ENCODE results near the gene SF3A2. TPM values are rescaled to one million over a fixed set of nuclear protein-coding genes. Genes with fewer than 3 reads are reported as not detected.

Gene SF3A2
- total and polyA plus RNA-seq, 2 donors (not counting 1 experiment from before 2014, with no cell fraction given), result 98.2 to 140 TPM

GRCh38 chr19:2240881-2241760 lies 4.5 kb downstream of the SF3A2 start:
- TF ChIP-seq EZH2 (IDR thresholded peaks at IDR 0.05; ENCODE audit: borderline replicate concordance, insufficient read depth, low read depth, low read length, poor library complexity, severe bottlenecking), result no peak
- peaks cover 0 to 60% of the 10 kb centered on the region in 2 experiments for H3K36me3 ChIP-seq (replicated peaks in 1 of 2; ENCODE audit: control extremely low read depth in 1 of 2, control insufficient read depth in 1 of 2, extremely low read depth in 1 of 2, insufficient read depth in 2 of 2, low read length in 1 of 2)
- ChIA-PET CTCF (interaction anchor here (1.6 to 5.2 kb wide), 5 partner anchors 12 to 151 kb away, joined by 4 to 31 read pairs (median 11); no protein-coding TSS in a partner anchor), POLR2A (interaction anchor here (0.6 to 3.0 kb wide), 4 partner anchors 11 to 130 kb away, joined by 3 to 17 read pairs (median 6); no protein-coding TSS in a partner anchor)
- 95% methylated on average over 41 of the region's 41 CpGs for WGBS (ENCODE audit: insufficient coverage)
- DNase-seq (no peak), ATAC-seq (ENCODE audit: low read depth) (no peak)
- H2AFZ ChIP-seq (ENCODE audit: insufficient read depth, low read depth, low read length, poor library complexity, severe bottlenecking), result no peak overlapping the region
- no peak overlapping the region for H3K27ac ChIP-seq (ENCODE audit: low read length in 2 of 2)
- H3K4me3 ChIP-seq (ENCODE audit: control extremely low read depth in 1 of 5, extremely low read depth in 1 of 5, insufficient read depth in 1 of 5, low read depth in 2 of 5, low read length in 4 of 5), result no peak overlapping the region
- peak overlapping the region; percentile 86 for H3K4me2 ChIP-seq (replicated peaks; ENCODE audit: low read depth, low read length, poor library complexity, severe bottlenecking)
- peaks cover 91% of the 10 kb centered on the region for H4K20me1 ChIP-seq (ENCODE audit: control insufficient read depth, insufficient read depth, low read length, poor library complexity, severe bottlenecking)
- H3K9me3 ChIP-seq (ENCODE audit: control extremely low read depth in 1 of 3, control insufficient read depth in 2 of 3, insufficient read depth in 1 of 3, low read length in 2 of 3), result peaks cover 0 to 6% (median 0%) of the 10 kb centered on the region in 3 donors
- H3K9me3 Mint-ChIP-seq (ENCODE audit: insufficient read depth), result no peaks in the 10 kb centered on the region
- H3K9ac ChIP-seq (ENCODE audit: low read length), result no peak overlapping the region
- H3K27me3 ChIP-seq (replicated peaks in 1 of 4; ENCODE audit: control extremely low read depth in 1 of 4, control insufficient read depth in 3 of 4, insufficient read depth in 4 of 4, low read length in 3 of 4), result no peaks in the 10 kb centered on the region
- intact Hi-C loops (cut with micrococcal nuclease), result no loop called here
- peak overlapping the region; percentile 81 for H3K4me3 Mint-ChIP-seq
- H3K4me1 Mint-ChIP-seq, result peaks cover 54% of the 10 kb centered on the region
- peaks cover 35 to 52% of the 10 kb centered on the region in 2 donors for H3K4me1 ChIP-seq (ENCODE audit: control insufficient read depth in 2 of 2, insufficient read depth in 2 of 2, low read length in 2 of 2)
- H3K27me3 Mint-ChIP-seq, result no peaks in the 10 kb centered on the region
- no peak overlapping the region for H3K27ac Mint-ChIP-seq
- H3K79me2 ChIP-seq (ENCODE audit: control insufficient read depth, insufficient read depth, low read length), result peaks cover 94% of the 10 kb centered on the region

- H3K27ac Mint-ChIP-seq, result no peak overlapping the region
- TF ChIP-seq EZH2 (IDR thresholded peaks at IDR 0.05; ENCODE audit: borderline replicate concordance, insufficient read depth, low read depth, low read length, poor library complexity, severe bottlenecking), result no peak
- TF ChIP-seq CTCF (IDR thresholded peaks at IDR 0.05), result no peak
- Histone ChIP-seq H3K4me3 (ENCODE audit: control extremely low read depth in 1 of 5, extremely low read depth in 1 of 5, insufficient read depth in 1 of 5, low read depth in 2 of 5, low read length in 4 of 5) (no peak overlapping the region), H4K20me1 (ENCODE audit: control insufficient read depth, insufficient read depth, low read length, poor library complexity, severe bottlenecking) (peaks cover 100% of the 10 kb centered on the region), H3K9me3 (ENCODE audit: control extremely low read depth in 1 of 3, control insufficient read depth in 2 of 3, insufficient read depth in 1 of 3, low read length in 2 of 3) (peaks cover 0 to 6% (median 0%) of the 10 kb centered on the region in 3 donors), H3K36me3 (replicated peaks in 1 of 2; ENCODE audit: control extremely low read depth in 1 of 2, control insufficient read depth in 1 of 2, extremely low read depth in 1 of 2, insufficient read depth in 2 of 2, low read length in 1 of 2) (peaks cover 0 to 70% of the 10 kb centered on the region in 2 experiments), H3K27ac (ENCODE audit: low read length in 2 of 2) (no peak overlapping the region), H3K4me1 (ENCODE audit: control insufficient read depth in 2 of 2, insufficient read depth in 2 of 2, low read length in 2 of 2) (peaks cover 35 to 49% of the 10 kb centered on the region in 2 donors), H3K27me3 (replicated peaks in 1 of 4; ENCODE audit: control extremely low read depth in 1 of 4, control insufficient read depth in 3 of 4, insufficient read depth in 4 of 4, low read length in 3 of 4) (no peaks in the 10 kb centered on the region), H3K4me2 (replicated peaks; ENCODE audit: low read depth, low read length, poor library complexity, severe bottlenecking) (no peak overlapping the region), H2AFZ (ENCODE audit: insufficient read depth, low read depth, low read length, poor library complexity, severe bottlenecking) (no peak overlapping the region), H3K9ac (ENCODE audit: low read length) (no peak overlapping the region), H3K79me2 (ENCODE audit: control insufficient read depth, insufficient read depth, low read length) (peaks cover 96% of the 10 kb centered on the region)
- intact Hi-C loops (cut with micrococcal nuclease), result no loop called here
- ChIA-PET POLR2A (interaction anchor here (0.6 to 0.7 kb wide), 2 partner anchors 33 to 131 kb away, joined by 3 to 7 read pairs; no protein-coding TSS in a partner anchor), CTCF (no interaction called here)
- no peaks in the 10 kb centered on the region for H3K9me3 Mint-ChIP-seq (ENCODE audit: insufficient read depth)
- H3K27me3 Mint-ChIP-seq, result no peaks in the 10 kb centered on the region
- ATAC-seq (ENCODE audit: low read depth) (no peak), DNase-seq (no peak)
- H3K4me1 Mint-ChIP-seq, result peaks cover 48% of the 10 kb centered on the region
- H3K4me3 Mint-ChIP-seq, result no peak overlapping the region
- 68% methylated on average over 12 of the region's 12 CpGs for WGBS (ENCODE audit: insufficient coverage)
Measured at GRCh38 chr19:2242092-2242537, 5.5 kb downstream of the SF3A2 start.
